Stomach (tissue), 9 donors: ENCODE results near the gene UMAD1. TPM values are rescaled to one million over a fixed set of nuclear protein-coding genes. Genes with fewer than 3 reads are reported as not detected.

Source experiments
- DNase-seq, 2 donors: peaks; one replicate each; pipeline versions ENCODE4 v3.0.0 to v3.0.0-alpha.2; 2013 to 2019
- H3K27ac ChIP-seq, 5 donors: fragments of 200-600 bp in 4 of 5; sonication (generic) in 4 of 5; one replicate each; pipeline ENCODE4 v1.5.1; 2013 to 2019; ENCODE audit warnings: mild to moderate bottlenecking in 1 of 5, moderate library complexity in 1 of 5
- H3K27me3 ChIP-seq, 3 donors: fragments of 200-600 bp; sonication (generic); one replicate each; pipeline ENCODE4 v1.5.1; 2017 to 2019; ENCODE audit warnings: mixed run types in 1 of 3
- H3K36me3 ChIP-seq, 4 donors: fragments of 200-600 bp; sonication (generic); 1 replicate in 3 of 4; 2 replicates in 1 of 4; pipeline ENCODE4 v1.5.1; 2016 to 2019
- H3K4me1 ChIP-seq, 4 donors: fragments of 200-600 bp; sonication (generic); one replicate each; pipeline ENCODE4 v1.5.1; 2016 to 2019
- H3K4me3 ChIP-seq, 4 donors: fragments of 200-600 bp; sonication (generic) in 3 of 4; one replicate each; pipeline ENCODE4 v1.5.1; 2016 to 2019; ENCODE audit warnings: mild to moderate bottlenecking in 1 of 4
- H3K9me3 ChIP-seq, 4 donors: fragments of 200-600 bp; sonication (generic); one replicate each; pipeline ENCODE4 v1.5.1; 2016 to 2019
- CTCF ChIP-seq, 7 experiments: fragments of 450-650 bp in 4 of 7; fragments of 200-600 bp in 3 of 7; sonication (generic) in 3 of 7; IDR thresholded peaks; one replicate each; pipeline ENCODE4 v1.5.1; 2016 to 2019; ENCODE audit warnings: antibody characterized with exemption in 7 of 7, control low read depth in 2 of 7, mild to moderate bottlenecking in 1 of 7
- EP300 ChIP-seq: sonication (generic); formaldehyde crosslinking; IDR thresholded peaks from one replicate; pipeline ENCODE4 v1.6.1; 2017; ENCODE audit warnings: antibody characterized with exemption
- POLR2A ChIP-seq, 4 donors: fragments of 450-650 bp; IDR thresholded peaks; one replicate each; pipeline ENCODE4 v1.6.1; 2016; ENCODE audit warnings: antibody characterized with exemption in 4 of 4, control low read depth in 2 of 4, mild to moderate bottlenecking in 1 of 4, moderate library complexity in 1 of 4
- POLR2AphosphoS5 ChIP-seq, 3 donors: sonication (generic); formaldehyde crosslinking; IDR thresholded peaks; one replicate each; pipeline ENCODE4 v1.6.1; 2016; ENCODE audit warnings: antibody characterized with exemption in 3 of 3
- WGBS, 5 donors: extraction: QIAGEN DNeasy Blood & Tissue Kit in 3 of 5; methylation state at CpG; one replicate each; pipeline versions ENCODE4 v1.1.5 to v1.1.7; 2013 to 2018; 5-methylcytosine and 5-hydroxymethylcytosine counted together
- intact Hi-C: fragments of 100-400 bp; cut with DNase I; formaldehyde crosslinking; loops from one replicate; pipeline ENCODE4 v1.15.1; 2023; ENCODE audit warnings: low total_unique reads
- polyA plus RNA-seq, 3 donors: library from polyadenylated mRNA; stranded (reverse); fragments of 200-250 nt; gene quantifications; one replicate each; pipeline ENCODE4 v1.2.3, GENCODE V29; 2013
- total RNA-seq, 5 donors: library from RNA; depleted of rRNA; stranded (reverse); fragments of >200 nt; gene quantifications; one replicate each; pipeline versions ENCODE4 v1.1.0 to v1.2.3, GENCODE V29; 2014 to 2016
- donor health status: healthy with polysubstance abuse.
- donor health status: Bipolar disorder and iron deficiency.
- donor health status: healthy.

UMAD1 gene
- total and polyA plus RNA-seq, 8 donors, result 7.8 to 175 (median 30.1) TPM

DNA sequence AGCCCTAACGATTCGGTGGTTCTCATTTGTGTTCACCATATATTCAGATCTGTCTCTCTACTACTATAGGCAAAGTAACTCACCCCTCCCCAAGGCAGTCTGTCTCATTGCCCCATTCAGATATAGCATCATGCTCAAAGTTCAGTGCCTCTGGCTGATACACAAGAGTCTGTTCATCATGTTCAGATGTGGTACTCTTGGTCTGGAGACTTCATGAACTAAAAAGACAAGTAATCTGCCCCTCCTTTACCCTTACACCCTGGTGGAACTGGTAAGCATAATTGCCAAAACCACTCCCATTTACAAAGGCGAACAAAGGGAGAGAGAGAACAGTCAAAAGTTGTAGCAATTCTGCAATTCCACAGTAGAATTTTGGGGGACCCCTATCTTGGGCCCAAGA is 29.9 kb downstream of the UMAD1 start:
- Histone ChIP-seq H3K9me3 (no peaks in the 10 kb centered on the region), H3K4me1 (peaks cover 0 to 31% (median 15%) of the 10 kb centered on the region in 4 donors), H3K27me3 (no peaks in the 10 kb centered on the region), H3K27ac (no peak overlapping the region), H3K4me3 (no peak overlapping the region), H3K36me3 (peaks cover 5 to 17% (median 14%) of the 10 kb centered on the region in 4 donors)
- no peak for DNase-seq
- 92 to 97% (median 96%) methylated on average over 3 of the region's 3 CpGs for WGBS, 5 donors
- TF ChIP-seq POLR2AphosphoS5 (IDR thresholded peaks at IDR 0.05), result no peak
- TF ChIP-seq EP300, result no peak
- no peak for TF ChIP-seq POLR2A (IDR thresholded peaks at IDR 0.05)
- TF ChIP-seq CTCF (IDR thresholded peaks at IDR 0.05), result no peak
- intact Hi-C loops, result no loop called here

GRCh38 chr7:7671361-7671760 is 30.8 kb downstream of the UMAD1 start:
- no peaks in the 10 kb centered on the region for H3K27me3 ChIP-seq
- intact Hi-C loops, result no loop called here
- peaks cover 7 to 26% (median 21%) of the 10 kb centered on the region in 4 donors for H3K36me3 ChIP-seq
- 45 to 65% (median 63%) methylated on average over 3 of the region's 3 CpGs for WGBS, 5 donors
- H3K27ac ChIP-seq, result no peak overlapping the region
- TF ChIP-seq CTCF (IDR thresholded peaks at IDR 0.05), result no peak
- no peak for TF ChIP-seq EP300
- no peak for TF ChIP-seq POLR2A (IDR thresholded peaks at IDR 0.05)
- no peak for TF ChIP-seq POLR2AphosphoS5 (IDR thresholded peaks at IDR 0.05)
- no peak overlapping the region for H3K4me3 ChIP-seq
- no peak for DNase-seq
- H3K9me3 ChIP-seq, result no peaks in the 10 kb centered on the region
- H3K4me1 ChIP-seq, result peaks cover 0 to 31% (median 15%) of the 10 kb centered on the region in 4 donors

GRCh38 chr7:7672545-7673239 is 32.1 kb downstream of the UMAD1 start:
- Histone ChIP-seq H3K27me3 (no peaks in the 10 kb centered on the region), H3K27ac (peak overlapping the region in 1 of 5 donors; percentile 31), H3K36me3 (peaks cover 7 to 29% (median 24%) of the 10 kb centered on the region in 4 donors), H3K4me3 (no peak overlapping the region), H3K9me3 (no peaks in the 10 kb centered on the region), H3K4me1 (peaks cover 0 to 23% (median 11%) of the 10 kb centered on the region in 4 donors)
- WGBS, 5 donors, result 75 to 85% (median 83%) methylated on average over 6 of the region's 6 CpGs
- no peak for DNase-seq
- no peak for TF ChIP-seq POLR2A (IDR thresholded peaks at IDR 0.05)
- TF ChIP-seq POLR2AphosphoS5 (IDR thresholded peaks at IDR 0.05), result no peak
- TF ChIP-seq CTCF (IDR thresholded peaks at IDR 0.05), result no peak
- no peak for TF ChIP-seq EP300
- intact Hi-C loops, result no loop called here

- Histone ChIP-seq H3K27ac (peak overlapping the region in 1 of 5 donors; percentile 31), H3K36me3 (peaks cover 7 to 31% (median 25%) of the 10 kb centered on the region in 4 donors), H3K4me1 (peaks cover 0 to 23% (median 10%) of the 10 kb centered on the region in 4 donors), H3K4me3 (no peak overlapping the region), H3K9me3 (no peaks in the 10 kb centered on the region), H3K27me3 (no peaks in the 10 kb centered on the region)
- WGBS, 5 donors, result 75 to 90% (median 87%) methylated on average over 2 of the region's 2 CpGs
- intact Hi-C loops, result no loop called here
- TF ChIP-seq POLR2A (IDR thresholded peaks at IDR 0.05) (no peak), CTCF (IDR thresholded peaks at IDR 0.05) (no peak), POLR2AphosphoS5 (IDR thresholded peaks at IDR 0.05) (no peak), EP300 (no peak)
- no peak for DNase-seq
Observed at GRCh38 chr7:7673240-7673550, 32.6 kb downstream of the UMAD1 start.
